Smooth muscle cell of the brain vasculature (primary cell): ENCODE data around the gene DNASE1L2.

Source experiments
- DNase-seq: peaks from one replicate; pipeline ENCODE4 v3.0.0-alpha.2; 2012; ENCODE audit warnings: low read depth, low spot score

DNASE1L2 gene

GRCh38 chr16:2223221-2223941 lies 12.9 kb upstream of the DNASE1L2 start, which contains the start of gene E4F1:
Gene E4F1 (plus strand): TSS chr16:2223591. CDS start chr16:2223614, 23 bp downstream.
- DNase-seq = peak; percentile 99

GRCh38 chr16:2223942-2224486 lies 12.2 kb upstream of the DNASE1L2 start:
- DNase-seq = no peak

- DNase-seq = no peak
Observed at GRCh38 chr16:2226245-2226793, 9.9 kb upstream of the DNASE1L2 start.

- no peak for DNase-seq
Observed at GRCh38 chr16:2226918-2227317, 9.3 kb upstream of the DNASE1L2 start.

GRCh38 chr16:2228161-2228824 lies 8.0 kb upstream of the DNASE1L2 start:
- DNase-seq = no peak

GRCh38 chr16:2229091-2229490 lies 7.2 kb upstream of the DNASE1L2 start:
- DNase-seq = no peak

GRCh38 chr16:2229632-2230250 lies 6.5 kb upstream of the DNASE1L2 start:
- no peak for DNase-seq

GRCh38 chr16:2230376-2230775 lies 5.9 kb upstream of the DNASE1L2 start:
- DNase-seq = no peak

- no peak for DNase-seq
Observed at GRCh38 chr16:2231016-2231931, 5.0 kb upstream of the DNASE1L2 start.

- DNase-seq = no peak
Observed at GRCh38 chr16:2232094-2232990, 3.9 kb upstream of the DNASE1L2 start.

- no peak for DNase-seq
Observed at GRCh38 chr16:2233046-2233775, 3.0 kb upstream of the DNASE1L2 start.

GRCh38 chr16:2233872-2234812 lies 2.1 kb upstream of the DNASE1L2 start:
- DNase-seq = no peak

GRCh38 chr16:2234813-2235170 lies 1.5 kb upstream of the DNASE1L2 start:
- DNase-seq = no peak

- no peak for DNase-seq
Observed at GRCh38 chr16:2235234-2235651, 1.0 kb upstream of the DNASE1L2 start.

GRCh38 chr16:2235695-2236336 lies 428 bp upstream of the DNASE1L2 start:
- no peak for DNase-seq

GRCh38 chr16:2237102-2237482 lies 848 bp downstream of the DNASE1L2 start:
- no peak for DNase-seq

GRCh38 chr16:2237493-2238149 lies 1.4 kb downstream of the DNASE1L2 start:
- DNase-seq = no peak
